Loucy (cell line): ENCODE data around the gene C10orf105.

Source experiments
- H2AFZ ChIP-seq: fragments of 200-600 bp; sonication (generic); 2 replicates; pipeline ENCODE4 v1.6.0; 2016; ENCODE audit warnings: antibody characterized with exemption, mild to moderate bottlenecking, low read length, moderate library complexity
- H3F3A ChIP-seq: fragments of 200-600 bp; 2 replicates; pipeline ENCODE4 v1.6.0; 2016; ENCODE audit warnings: antibody characterized with exemption, low read depth, mild to moderate bottlenecking
- H3K27me3 ChIP-seq: fragments of 200-600 bp; sonication (generic); 2 replicates; pipeline ENCODE4 v1.6.1; 2014; ENCODE audit warnings: low read length, mild to moderate bottlenecking; ENCODE audit not compliant: insufficient read depth, poor library complexity, severe bottlenecking
- H3K36me3 ChIP-seq: fragments of 200-600 bp; sonication (generic); 2 replicates; pipeline ENCODE4 v1.6.1; 2016; ENCODE audit warnings: low read length; ENCODE audit not compliant: insufficient read depth
- H3K4me1 ChIP-seq: fragments of 200-600 bp; sonication (generic); 2 replicates; pipeline ENCODE4 v1.5.1; 2014; ENCODE audit warnings: low read length, mild to moderate bottlenecking; ENCODE audit not compliant: insufficient read depth, poor library complexity, severe bottlenecking
- H3K4me2 ChIP-seq: fragments of 200-600 bp; sonication (generic); 2 replicates; pipeline ENCODE4 v1.6.0; 2014; ENCODE audit warnings: antibody characterized with exemption, low read length, low read depth, mild to moderate bottlenecking; ENCODE audit not compliant: poor library complexity, severe bottlenecking
- H3K4me3 ChIP-seq: fragments of 200-600 bp; sonication (generic); 2 replicates; pipeline ENCODE4 v1.5.1; 2014; ENCODE audit warnings: low read length, mild to moderate bottlenecking, mixed read lengths; ENCODE audit not compliant: poor library complexity, severe bottlenecking
- H3K79me2 ChIP-seq: fragments of 200-600 bp; sonication (generic); 2 replicates; pipeline ENCODE4 v1.6.1; 2014; ENCODE audit warnings: low read length; ENCODE audit not compliant: insufficient read depth
- H3K9ac ChIP-seq: fragments of 200-600 bp; sonication (generic); 2 replicates; pipeline ENCODE4 v1.6.0; 2014; ENCODE audit warnings: mild to moderate bottlenecking, low read depth, low read length, moderate library complexity; ENCODE audit not compliant: poor library complexity, severe bottlenecking
- H3K9me2 ChIP-seq: fragments of 200-600 bp; sonication (generic); replicated peaks from 2 replicates; pipeline ENCODE4 v1.6.1; 2016; ENCODE audit warnings: low read depth, low read length, mixed read lengths
- H3K9me3 ChIP-seq: fragments of 200-600 bp; sonication (generic); 2 replicates; pipeline ENCODE4 v1.6.1; 2014; ENCODE audit warnings: mild to moderate bottlenecking, antibody characterized with exemption, low read length, low read depth; ENCODE audit not compliant: insufficient read depth
- H4K20me1 ChIP-seq: fragments of 200-600 bp; sonication (generic); 2 replicates; pipeline ENCODE4 v1.6.0; 2014; ENCODE audit warnings: antibody characterized with exemption, low read length, mild to moderate bottlenecking; ENCODE audit not compliant: insufficient read depth, poor library complexity, severe bottlenecking
- EZH2phosphoT487 ChIP-seq: fragments of 200-600 bp; IDR thresholded peaks from 2 replicates; pipeline ENCODE4 v1.6.1; 2018; ENCODE audit warnings: antibody characterized with exemption, mild to moderate bottlenecking, moderate library complexity, borderline replicate concordance
- TF ChIP-seq, protein P1 (sequence below): fragments of 200-600 bp; sonication (generic); conservative IDR thresholded peaks from 2 replicates; pipeline ENCODE4 v1.5.1; 2014; ENCODE audit warnings: mild to moderate bottlenecking, antibody characterized with exemption, low read length

Gene C10orf105

GRCh38 chr10:71757399-71757922, 37.9 kb upstream of the C10orf105 start:
- no peak overlapping the region for H3K4me3 ChIP-seq
- no peaks in the 10 kb centered on the region for H3F3A ChIP-seq
- no peaks in the 10 kb centered on the region for H3K27me3 ChIP-seq
- H3K79me2 ChIP-seq: no peaks in the 10 kb centered on the region
- no peak overlapping the region for H2AFZ ChIP-seq
- no peaks in the 10 kb centered on the region for H3K9me3 ChIP-seq
- H3K9me2 ChIP-seq: no peaks in the 10 kb centered on the region
- H3K36me3 ChIP-seq: no peaks in the 10 kb centered on the region
- H3K4me1 ChIP-seq: peaks cover 47% of the 10 kb centered on the region
- no peak overlapping the region for H3K4me2 ChIP-seq
- H4K20me1 ChIP-seq: no peaks in the 10 kb centered on the region
- TF ChIP-seq EZH2phosphoT487: no peak
- TF ChIP-seq, protein P1, sequence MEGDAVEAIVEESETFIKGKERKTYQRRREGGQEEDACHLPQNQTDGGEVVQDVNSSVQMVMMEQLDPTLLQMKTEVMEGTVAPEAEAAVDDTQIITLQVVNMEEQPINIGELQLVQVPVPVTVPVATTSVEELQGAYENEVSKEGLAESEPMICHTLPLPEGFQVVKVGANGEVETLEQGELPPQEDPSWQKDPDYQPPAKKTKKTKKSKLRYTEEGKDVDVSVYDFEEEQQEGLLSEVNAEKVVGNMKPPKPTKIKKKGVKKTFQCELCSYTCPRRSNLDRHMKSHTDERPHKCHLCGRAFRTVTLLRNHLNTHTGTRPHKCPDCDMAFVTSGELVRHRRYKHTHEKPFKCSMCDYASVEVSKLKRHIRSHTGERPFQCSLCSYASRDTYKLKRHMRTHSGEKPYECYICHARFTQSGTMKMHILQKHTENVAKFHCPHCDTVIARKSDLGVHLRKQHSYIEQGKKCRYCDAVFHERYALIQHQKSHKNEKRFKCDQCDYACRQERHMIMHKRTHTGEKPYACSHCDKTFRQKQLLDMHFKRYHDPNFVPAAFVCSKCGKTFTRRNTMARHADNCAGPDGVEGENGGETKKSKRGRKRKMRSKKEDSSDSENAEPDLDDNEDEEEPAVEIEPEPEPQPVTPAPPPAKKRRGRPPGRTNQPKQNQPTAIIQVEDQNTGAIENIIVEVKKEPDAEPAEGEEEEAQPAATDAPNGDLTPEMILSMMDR: no peak
- H3K9ac ChIP-seq: no peak overlapping the region

- Histone ChIP-seq H3K4me3 (no peak overlapping the region), H4K20me1 (no peaks in the 10 kb centered on the region), H3K4me2 (no peak overlapping the region), H3K9me3 (no peaks in the 10 kb centered on the region), H3F3A (no peaks in the 10 kb centered on the region), H3K79me2 (no peaks in the 10 kb centered on the region), H3K36me3 (no peaks in the 10 kb centered on the region), H3K4me1 (peaks cover 56% of the 10 kb centered on the region), H3K27me3 (no peaks in the 10 kb centered on the region), H3K9me2 (no peaks in the 10 kb centered on the region), H2AFZ (no peak overlapping the region), H3K9ac (no peak overlapping the region)
- no peak for TF ChIP-seq EZH2phosphoT487
- TF ChIP-seq, protein P1: no peak
Measured at GRCh38 chr10:71756311-71757191, 37.0 kb upstream of the C10orf105 start.

GRCh38 chr10:71755179-71755879, 35.8 kb upstream of the C10orf105 start:
- Histone ChIP-seq H3K4me2 (no peak overlapping the region), H3K27me3 (no peaks in the 10 kb centered on the region), H4K20me1 (no peaks in the 10 kb centered on the region), H3K9me2 (no peaks in the 10 kb centered on the region), H3K4me3 (no peak overlapping the region), H3F3A (no peaks in the 10 kb centered on the region), H3K4me1 (peaks cover 64% of the 10 kb centered on the region), H3K9me3 (no peaks in the 10 kb centered on the region), H3K9ac (no peak overlapping the region), H2AFZ (no peak overlapping the region), H3K36me3 (no peaks in the 10 kb centered on the region), H3K79me2 (no peaks in the 10 kb centered on the region)
- TF ChIP-seq EZH2phosphoT487: no peak
- TF ChIP-seq, protein P1: no peak
